HepG2 (cell line): ENCODE measurements around the gene CEP20. TPM values are rescaled to one million over a fixed set of nuclear protein-coding genes. Genes with fewer than 3 reads are reported as not detected.
A peak's percentile ranks its signal among the peaks of the same experiment; 100 is the strongest.

ENCODE experiments used
- ATAC-seq: fragments of 200-7000 bp; cut with Tn5 transposase; 3 replicates; pipeline ENCODE4 v1.9.1; 2020; ENCODE audit warnings: mild to moderate bottlenecking, moderate library complexity
- BruUV-seq: library from RNA; stranded (reverse); fragments of 400-500 nt; replicated peaks from 2 replicates; lab custom pipeline; 2021; lab: Mats Ljungman, UMichigan
- CTCF ChIA-PET: fragments of 300-600 bp; formaldehyde crosslinking; extraction: SDS; loops from one replicate; lab custom pipeline; 2021; ENCODE audit warnings: low total read pairs, inconsistent platforms, low intra/inter-chr PET ratio; lab: Yijun Ruan, JAX
- POLR2A ChIA-PET: fragments of 350-600 bp; sonication (Branson Sonifier 250); formaldehyde crosslinking; loops from one replicate; lab custom pipeline; 2020; ENCODE audit warnings: antibody characterized with exemption, inconsistent platforms; lab: Yijun Ruan, JAX
- DNase-seq: peaks from one replicate; pipeline ENCODE4 v3.0.0-alpha.2; 2015; ENCODE audit warnings: low spot score
- FAIRE-seq: peaks from 3 replicates; lab custom pipeline; 2011; peaks lifted over from hg19 to GRCh38; lab: Jason Lieb, UNC
- H2AFZ ChIP-seq: one replicate; pipeline ENCODE4 v1.6.1; 2011; ENCODE audit warnings: low read length, inconsistent platforms
- H3K27ac ChIP-seq: fragments of 300-600 bp; 3 replicates; pipeline ENCODE4 v1.8.0; 2011; ENCODE audit warnings: mixed run types, mild to moderate bottlenecking, mixed read lengths, low read length, inconsistent platforms; ENCODE audit not compliant: insufficient read depth; ENCODE audit errors: extremely low read length
- H3K27me3 ChIP-seq, 2 experiments: fragments of 200-600 bp in 1 of 2; 2 replicates in 1 of 2; 3 replicates in 1 of 2; pipeline versions ENCODE4 v1.6.0 to v1.8.0; 2011; ENCODE audit warnings: low read length in 2 of 2, mild to moderate bottlenecking in 2 of 2, moderate library complexity in 2 of 2, inconsistent platforms in 1 of 2; ENCODE audit not compliant: insufficient read depth in 2 of 2, control insufficient read depth in 1 of 2
- H3K36me3 ChIP-seq, 2 experiments: fragments of 200-600 bp in 1 of 2; replicated peaks in 1 of 2; 2 replicates in 1 of 2; 3 replicates in 1 of 2; pipeline versions ENCODE4 v1.5.1 to v1.8.0; 2011; ENCODE audit warnings: low read length in 2 of 2, inconsistent platforms in 1 of 2; ENCODE audit not compliant: insufficient read depth in 2 of 2, control insufficient read depth in 1 of 2
- H3K4me1 ChIP-seq: 2 replicates; pipeline ENCODE4 v1.5.1; 2012; ENCODE audit warnings: low read length, inconsistent platforms; ENCODE audit not compliant: insufficient read depth
- H3K4me2 ChIP-seq: 2 replicates; pipeline ENCODE4 v1.6.0; 2011; ENCODE audit warnings: low read depth, low read length, inconsistent platforms
- H3K4me3 ChIP-seq, 3 experiments: fragments of 200-600 bp in 1 of 3; sonication (generic), shearing (Covaris generic) in 1 of 3; replicated peaks in 1 of 3; 2 replicates each; pipeline ENCODE4 v1.5.1; 2011 to 2016; ENCODE audit warnings: low read length in 3 of 3, inconsistent platforms in 2 of 3, low read depth in 2 of 3, mild to moderate bottlenecking in 2 of 3, control low read depth in 1 of 3, mixed read lengths in 1 of 3; ENCODE audit not compliant: insufficient read depth in 1 of 3
- H3K79me2 ChIP-seq: one replicate; pipeline ENCODE4 v1.6.1; 2011; ENCODE audit warnings: low read length, inconsistent platforms; ENCODE audit not compliant: insufficient read depth
- H3K9ac ChIP-seq: 2 replicates; pipeline ENCODE4 v1.6.0; 2011; ENCODE audit warnings: mild to moderate bottlenecking, low read depth, low read length, inconsistent platforms; ENCODE audit not compliant: insufficient read depth
- H3K9me3 ChIP-seq: 2 replicates; pipeline ENCODE4 v1.5.1; 2012; ENCODE audit warnings: mild to moderate bottlenecking, low read length
- H4K20me1 ChIP-seq: 2 replicates; pipeline ENCODE4 v1.6.0; 2011; ENCODE audit warnings: inconsistent platforms, mild to moderate bottlenecking, low read length, moderate library complexity; ENCODE audit not compliant: insufficient read depth
- BATF2 ChIP-seq: sonication (generic); formaldehyde crosslinking; IDR thresholded peaks from 2 replicates; pipeline ENCODE4 v1.8.0; 2022; ENCODE audit warnings: mild to moderate bottlenecking, missing genetic modification reagents, moderate library complexity
- BORCS8-MEF2B ChIP-seq: sonication (generic); formaldehyde crosslinking; IDR thresholded peaks from 2 replicates; pipeline ENCODE4 v1.8.0; 2022; ENCODE audit warnings: mild to moderate bottlenecking, missing genetic modification reagents
- ELF4 ChIP-seq: sonication (generic); formaldehyde crosslinking; IDR thresholded peaks from 2 replicates; pipeline ENCODE4 v1.5.0; 2020; ENCODE audit warnings: missing genetic modification reagents, mild to moderate bottlenecking, moderate library complexity, borderline replicate concordance
- FOSL2 ChIP-seq: sonication (generic); formaldehyde crosslinking; IDR thresholded peaks from 2 replicates; pipeline ENCODE4 v1.4.0; 2020; ENCODE audit warnings: missing genetic modification reagents
- HDAC2 ChIP-seq: sonication (generic); formaldehyde crosslinking; IDR thresholded peaks from 2 replicates; pipeline ENCODE4 v1.4.0; 2020; ENCODE audit warnings: missing genetic modification reagents
- IRF2 ChIP-seq: IDR thresholded peaks from 2 replicates; pipeline ENCODE4 v1.6.1; 2018; ENCODE audit warnings: missing genetic modification reagents, missing compliant biosample characterization
- KLF16 ChIP-seq, 2 experiments: sonication (generic) in 1 of 2; formaldehyde crosslinking in 1 of 2; IDR thresholded peaks; 2 replicates each; pipeline versions ENCODE4 v1.6.1 to v1.8.0; 2016 to 2023; ENCODE audit warnings: missing genetic modification reagents in 2 of 2, missing compliant biosample characterization in 1 of 2
- REPIN1 ChIP-seq: sonication (generic); formaldehyde crosslinking; IDR thresholded peaks from 2 replicates; pipeline ENCODE4 v1.8.0; 2022; ENCODE audit warnings: missing genetic modification reagents, low read depth, mild to moderate bottlenecking, borderline replicate concordance
- RXRB ChIP-seq: IDR thresholded peaks from 2 replicates; pipeline ENCODE4 v1.6.1; 2016; ENCODE audit warnings: borderline replicate concordance, missing genetic modification reagents, missing compliant biosample characterization
- SALL2 ChIP-seq: sonication (generic); formaldehyde crosslinking; IDR thresholded peaks from 2 replicates; pipeline ENCODE4 v1.8.1; 2023; ENCODE audit warnings: mild to moderate bottlenecking, missing genetic modification reagents, inconsistent platforms
- SMC3 ChIP-seq: IDR thresholded peaks from 2 replicates; pipeline ENCODE4 v1.6.1; 2011; ENCODE audit warnings: low read length, improper control_type of control experiment
- TCF7L2 ChIP-seq: IDR thresholded peaks from 2 replicates; pipeline ENCODE4 v1.6.1; 2011; ENCODE audit warnings: mild to moderate bottlenecking, low read depth, low read length, moderate library complexity
- TEF ChIP-seq: sonication (generic); formaldehyde crosslinking; IDR thresholded peaks from 2 replicates; pipeline ENCODE4 v1.5.0; 2020; ENCODE audit warnings: missing genetic modification reagents
- THAP11 ChIP-seq: IDR thresholded peaks from 2 replicates; pipeline ENCODE4 v1.6.1; 2016; ENCODE audit warnings: missing biosample characterization, missing genetic modification reagents
- TOPORS ChIP-seq: sonication (generic); formaldehyde crosslinking; IDR thresholded peaks from 2 replicates; pipeline ENCODE4 v1.8.0; 2023; ENCODE audit warnings: mild to moderate bottlenecking, missing genetic modification reagents
- U2AF2 ChIP-seq: fragments of 200-400 bp; formaldehyde crosslinking; IDR thresholded peaks from 2 replicates; pipeline ENCODE4 v1.6.1; 2017; ENCODE audit warnings: low read depth, mild to moderate bottlenecking, low read length
- ZNF333 ChIP-seq: sonication (generic); formaldehyde crosslinking; IDR thresholded peaks from 2 replicates; pipeline ENCODE4 v1.4.0; 2020; ENCODE audit warnings: mild to moderate bottlenecking, missing genetic modification reagents, borderline replicate concordance
- ZNF563 ChIP-seq: sonication (generic); formaldehyde crosslinking; IDR thresholded peaks from 2 replicates; pipeline ENCODE4 v1.8.0; 2022; ENCODE audit warnings: mild to moderate bottlenecking, moderate library complexity, missing genetic modification reagents
- WGBS: methylation state at CpG from one replicate; pipeline ENCODE4 v1.1.6; 2017; ENCODE audit warnings: low lambda C conversion rate; 5-methylcytosine and 5-hydroxymethylcytosine counted together
- in situ Hi-C: cut with HindIII; loops from 2 replicates; pipeline ENCODE4 v1.10.0; 2017; ENCODE audit warnings: low pct_unique_long_range_greater_than_20kb; ENCODE audit not compliant: extremely low pct_ligation_motif_present
- intact Hi-C: fragments of 100-400 bp; cut with micrococcal nuclease; formaldehyde crosslinking; loops from one replicate; pipeline ENCODE4 v1.10.0; 2022; ENCODE audit not compliant: unreplicated experiment
- polyA plus RNA-seq, 8 experiments: library from polyadenylated mRNA; depleted of rRNA in 3 of 8; stranded (reverse) in 7 of 8; unstranded in 1 of 8; fragments of >200 nt; fragmentation: Illumina TruSeq in 4 of 8; extraction: Trizol in 4 of 8; gene quantifications; 2 replicates each; pipeline versions ENCODE4 v1.2.1 to v1.2.3, GENCODE V29; 2011 to 2016; ENCODE audit warnings: low read depth in 4 of 8, missing spikeins in 1 of 8, mixed read lengths in 1 of 8; ENCODE audit not compliant: insufficient read depth in 1 of 8
- total RNA-seq, 5 experiments: library from RNA; depleted of rRNA; stranded (reverse); fragments of >200 nt; fragmentation: Illumina TruSeq; extraction: Trizol; gene quantifications; 2 replicates each; pipeline ENCODE4 v1.2.3, GENCODE V29; 2016; ENCODE audit warnings: low read depth in 1 of 5
- TF ChIP-seq, protein P1 (sequence below): IDR thresholded peaks from 2 replicates; pipeline ENCODE4 v1.6.1; 2016; ENCODE audit warnings: mild to moderate bottlenecking, missing biosample characterization, missing genetic modification reagents
- TF ChIP-seq, protein P2 (sequence below): sonication (generic); formaldehyde crosslinking; IDR thresholded peaks from 2 replicates; pipeline ENCODE4 v1.4.0; 2020; ENCODE audit warnings: mild to moderate bottlenecking, missing genetic modification reagents

Gene CEP20
- total and polyA plus RNA-seq, 2 of the 13 experiments (the other 11 are each of a cell fraction or from before 2014, with no cell fraction given): 53.0 to 54.1 TPM

DNA sequence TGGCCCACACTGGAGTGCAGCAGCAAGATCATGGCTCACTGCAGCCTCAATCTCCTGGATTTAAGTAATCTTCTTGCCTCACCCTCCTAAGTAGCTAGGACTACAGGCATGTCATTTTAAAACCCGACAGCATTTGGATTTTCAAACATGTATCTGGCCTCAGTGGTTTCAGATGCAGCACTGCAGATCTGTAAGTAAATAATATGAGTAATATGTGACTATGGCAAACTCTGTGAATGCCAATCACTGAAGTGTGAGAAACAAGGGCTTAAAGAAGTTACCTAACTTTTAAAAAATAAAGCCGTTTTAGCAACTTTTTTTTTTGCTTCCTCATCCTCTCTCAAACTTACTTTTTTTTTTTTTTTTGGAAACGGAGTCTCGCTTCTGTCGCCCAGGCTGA lies 11.9 kb downstream of the CEP20 start (continued):
- TF ChIP-seq ELF4 (CRISPR knock-in tag): no peak
- no peak for TF ChIP-seq U2AF2
- TF ChIP-seq, all 625 proteins: peak for 0

GRCh38 chr16:15874745-15875314 lies 13.6 kb downstream of the CEP20 start:
- intact Hi-C loops (loop anchor here (1.0 to 2.0 kb wide), 2 partner anchors 74 to 252 kb away; partner anchors contain the start of gene ABCC1), in situ Hi-C loops (loop anchor here (5.0 kb wide), 1 partner anchor 252 kb away; no protein-coding TSS in a partner anchor)
- no peak overlapping the region for H3K9ac ChIP-seq
- H4K20me1 ChIP-seq: no peaks in the 10 kb centered on the region
- no peak overlapping the region for H3K4me2 ChIP-seq
- CTCF ChIA-PET: interaction anchor here (0.7 to 2.8 kb wide), 2 partner anchors 251 to 253 kb away, joined by 3 to 48 read pairs; no protein-coding TSS in a partner anchor
- H3K9me3 ChIP-seq: no peaks in the 10 kb centered on the region
- WGBS: 75% methylated on average over 7 of the region's 7 CpGs
- peaks cover 7 to 33% of the 10 kb centered on the region in 2 experiments for H3K36me3 ChIP-seq
- FAIRE-seq (peak; percentile 80), DNase-seq (peak; percentile 70), ATAC-seq (peak; percentile 95)
- no peak overlapping the region for H2AFZ ChIP-seq
- no peak overlapping the region for H3K4me3 ChIP-seq
- H3K27ac ChIP-seq: no peak overlapping the region
- POLR2A ChIA-PET: interaction anchor here (0.8 to 3.3 kb wide), 2 partner anchors 13 to 72 kb away, joined by 3 to 24 read pairs; partner anchors contain the start of gene CEP20
- no TSS peak for BruUV-seq
- H3K27me3 ChIP-seq: no peaks in the 10 kb centered on the region
- peaks cover 7% of the 10 kb centered on the region for H3K4me1 ChIP-seq
- no peaks in the 10 kb centered on the region for H3K79me2 ChIP-seq
- no peak for TF ChIP-seq HDAC2 (CRISPR knock-in tag)
- TF ChIP-seq SMC3: peak; percentile 95
- TF ChIP-seq THAP11 (CRISPR knock-in tag): 0 out of 2 replicates have a peak, but pooled peaks have one; percentile 47
- TF ChIP-seq, protein P1, sequence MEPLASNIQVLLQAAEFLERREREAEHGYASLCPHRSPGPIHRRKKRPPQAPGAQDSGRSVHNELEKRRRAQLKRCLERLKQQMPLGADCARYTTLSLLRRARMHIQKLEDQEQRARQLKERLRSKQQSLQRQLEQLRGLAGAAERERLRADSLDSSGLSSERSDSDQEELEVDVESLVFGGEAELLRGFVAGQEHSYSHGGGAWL: peak; percentile 41; the same call in 1 of the 2 replicates
- TF ChIP-seq, protein P2, sequence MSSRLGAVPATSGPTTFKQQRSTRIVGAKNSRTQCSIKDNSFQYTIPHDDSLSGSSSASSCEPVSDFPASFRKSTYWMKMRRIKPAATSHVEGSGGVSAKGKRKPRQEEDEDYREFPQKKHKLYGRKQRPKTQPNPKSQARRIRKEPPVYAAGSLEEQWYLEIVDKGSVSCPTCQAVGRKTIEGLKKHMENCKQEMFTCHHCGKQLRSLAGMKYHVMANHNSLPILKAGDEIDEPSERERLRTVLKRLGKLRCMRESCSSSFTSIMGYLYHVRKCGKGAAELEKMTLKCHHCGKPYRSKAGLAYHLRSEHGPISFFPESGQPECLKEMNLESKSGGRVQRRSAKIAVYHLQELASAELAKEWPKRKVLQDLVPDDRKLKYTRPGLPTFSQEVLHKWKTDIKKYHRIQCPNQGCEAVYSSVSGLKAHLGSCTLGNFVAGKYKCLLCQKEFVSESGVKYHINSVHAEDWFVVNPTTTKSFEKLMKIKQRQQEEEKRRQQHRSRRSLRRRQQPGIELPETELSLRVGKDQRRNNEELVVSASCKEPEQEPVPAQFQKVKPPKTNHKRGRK (CRISPR knock-in tag): 0 out of 2 replicates have a peak, but pooled peaks have one; percentile 39
- TF ChIP-seq TCF7L2: no peak
- TF ChIP-seq ZNF563 (CRISPR knock-in tag): no peak
- peak; percentile 37; the same call in 1 of the 2 replicates for TF ChIP-seq FOSL2 (CRISPR knock-in tag)
- 0 out of 2 replicates have a peak, but pooled peaks have one; percentile 17 for TF ChIP-seq IRF2 (CRISPR knock-in tag)
- TF ChIP-seq SALL2 (CRISPR knock-in tag): no peak
- 0 out of 2 replicates have a peak, but pooled peaks have one; percentile 13 for TF ChIP-seq RXRB (CRISPR knock-in tag)
- TF ChIP-seq TOPORS (CRISPR knock-in tag): no peak
- no peak for TF ChIP-seq ZNF333 (CRISPR knock-in tag)
- TF ChIP-seq KLF16 (CRISPR knock-in tag; IDR thresholded peaks at IDR 0.05): peak in 1 of 2 experiments; percentile 22; a peak in 1 of 4 replicates
- TF ChIP-seq TEF: no peak
- peak; percentile 59; the same call in 1 of the 2 replicates for TF ChIP-seq BORCS8-MEF2B (CRISPR knock-in tag)
- peak; percentile 44; the same call in 1 of the 2 replicates for TF ChIP-seq REPIN1
- no peak for TF ChIP-seq BATF2
